Middle frontal gyrus (tissue), 1 donor: Measurements from ENCODE around the gene IDH3A.

ENCODE experiments used
- DNase-seq: peaks from one replicate; pipeline ENCODE4 v3.0.0-alpha.2; 2015; ENCODE audit warnings: low spot score; ENCODE audit errors: extremely low spot score

IDH3A gene

DNA sequence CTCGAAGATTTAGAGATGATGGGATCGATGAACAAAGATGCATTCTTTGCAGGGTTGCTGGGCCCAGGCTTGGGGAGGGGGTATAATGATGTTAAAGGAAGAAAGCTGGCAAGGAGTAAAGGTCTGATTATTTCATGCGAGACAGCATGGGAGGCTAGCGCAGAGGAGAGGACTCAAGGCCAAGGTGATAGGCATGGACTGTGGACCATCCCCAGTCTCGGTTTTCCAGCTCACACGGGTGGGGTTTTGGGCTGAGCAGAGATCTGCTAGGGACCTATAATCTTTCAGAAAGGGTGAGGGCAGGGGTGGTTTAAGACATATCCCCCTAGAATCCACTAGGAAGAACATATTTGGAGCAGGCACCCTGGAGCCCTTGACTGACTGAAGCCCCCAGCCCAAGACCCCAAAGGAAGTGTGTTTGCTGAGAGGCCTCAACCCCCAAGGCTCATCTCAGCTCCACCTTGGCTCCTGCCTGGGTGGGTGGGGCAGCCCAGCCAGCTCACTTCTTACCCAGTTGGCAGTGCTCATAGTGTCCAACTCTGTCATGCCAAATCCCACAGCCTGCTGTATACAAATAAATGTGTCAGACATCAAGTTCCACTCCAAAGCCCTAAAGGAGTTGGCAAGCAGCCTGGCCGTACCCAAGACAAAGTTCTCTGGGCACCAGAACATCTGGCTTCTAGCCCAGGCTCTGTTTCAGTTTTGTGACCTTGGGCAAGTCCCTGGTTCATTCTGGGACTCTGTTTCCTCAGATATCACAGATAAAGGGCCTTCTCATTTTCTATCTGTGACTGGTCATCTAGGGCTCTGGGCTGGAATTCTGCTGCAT is 67.3 kb downstream of the IDH3A start:
- DNase-seq = no peak

DNA sequence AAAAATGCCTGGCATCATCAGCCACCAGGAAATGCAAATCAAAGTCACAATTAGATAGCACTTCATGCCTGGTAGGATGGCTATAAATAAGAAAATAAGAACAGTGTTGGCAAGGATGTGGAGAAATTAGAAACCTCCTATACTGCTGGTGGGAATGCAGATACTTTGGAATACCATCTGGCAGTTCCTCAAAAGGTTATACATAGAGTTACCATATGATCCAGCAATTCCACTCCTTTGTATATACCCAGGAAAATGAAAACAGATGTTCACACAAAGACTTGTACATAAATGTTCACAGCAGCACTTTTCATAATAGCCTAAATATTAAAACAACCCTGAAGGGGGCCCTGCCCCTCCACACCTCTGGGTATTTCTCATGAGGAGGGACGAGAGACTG is 71.6 kb downstream of the IDH3A start:
- no peak for DNase-seq
